Measurements from ENCODE around the gene PDCL2. TPM values are rescaled to one million over a fixed set of nuclear protein-coding genes. Genes with fewer than 3 reads are reported as not detected.
"Not testable (repeated sequence)": the region's sequence is repeated elsewhere in the genome, so short reads cannot be mapped to it uniquely, and the experiment has no call there.

The PDCL2 gene
- total RNA-seq, 1 donor from 2014 or later: not detected

DNA sequence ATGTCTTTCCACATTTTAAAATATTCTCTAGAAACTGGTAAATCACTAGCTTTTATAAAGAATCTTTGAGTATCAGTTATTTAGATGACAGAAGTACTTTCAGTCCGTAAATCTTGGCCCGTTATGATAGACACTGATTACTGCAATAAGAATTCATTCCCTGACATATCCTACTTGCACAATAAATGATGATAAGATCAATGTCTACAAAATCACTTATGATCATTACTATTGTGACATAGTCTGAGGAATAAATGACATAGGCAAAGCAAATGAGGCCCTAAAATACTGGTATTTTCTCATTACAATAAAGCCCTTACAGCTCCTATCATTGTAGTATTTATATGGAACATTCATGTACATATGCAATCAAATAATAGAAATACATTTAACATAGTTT lies 6.6 kb upstream of the PDCL2 start:
- Mint-ChIP-seq H3K27me3 (no peaks in the 10 kb centered on the region), H3K27ac (no peak overlapping the region), H3K36me3 (ENCODE audit: insufficient read depth) (no peaks in the 10 kb centered on the region), H3K4me1 (ENCODE audit: low read depth) (no peaks in the 10 kb centered on the region), H3K9me3 (ENCODE audit: low read depth) (no peaks in the 10 kb centered on the region), H3K4me3 (ENCODE audit: low read depth) (no peak overlapping the region)
- TF ChIP-seq, protein P1, sequence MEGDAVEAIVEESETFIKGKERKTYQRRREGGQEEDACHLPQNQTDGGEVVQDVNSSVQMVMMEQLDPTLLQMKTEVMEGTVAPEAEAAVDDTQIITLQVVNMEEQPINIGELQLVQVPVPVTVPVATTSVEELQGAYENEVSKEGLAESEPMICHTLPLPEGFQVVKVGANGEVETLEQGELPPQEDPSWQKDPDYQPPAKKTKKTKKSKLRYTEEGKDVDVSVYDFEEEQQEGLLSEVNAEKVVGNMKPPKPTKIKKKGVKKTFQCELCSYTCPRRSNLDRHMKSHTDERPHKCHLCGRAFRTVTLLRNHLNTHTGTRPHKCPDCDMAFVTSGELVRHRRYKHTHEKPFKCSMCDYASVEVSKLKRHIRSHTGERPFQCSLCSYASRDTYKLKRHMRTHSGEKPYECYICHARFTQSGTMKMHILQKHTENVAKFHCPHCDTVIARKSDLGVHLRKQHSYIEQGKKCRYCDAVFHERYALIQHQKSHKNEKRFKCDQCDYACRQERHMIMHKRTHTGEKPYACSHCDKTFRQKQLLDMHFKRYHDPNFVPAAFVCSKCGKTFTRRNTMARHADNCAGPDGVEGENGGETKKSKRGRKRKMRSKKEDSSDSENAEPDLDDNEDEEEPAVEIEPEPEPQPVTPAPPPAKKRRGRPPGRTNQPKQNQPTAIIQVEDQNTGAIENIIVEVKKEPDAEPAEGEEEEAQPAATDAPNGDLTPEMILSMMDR (IDR thresholded peaks at IDR 0.05; ENCODE audit: unreplicated experiment): no peak
- no peak for DNase-seq (ENCODE audit: low spot score, unreplicated experiment)

DNA sequence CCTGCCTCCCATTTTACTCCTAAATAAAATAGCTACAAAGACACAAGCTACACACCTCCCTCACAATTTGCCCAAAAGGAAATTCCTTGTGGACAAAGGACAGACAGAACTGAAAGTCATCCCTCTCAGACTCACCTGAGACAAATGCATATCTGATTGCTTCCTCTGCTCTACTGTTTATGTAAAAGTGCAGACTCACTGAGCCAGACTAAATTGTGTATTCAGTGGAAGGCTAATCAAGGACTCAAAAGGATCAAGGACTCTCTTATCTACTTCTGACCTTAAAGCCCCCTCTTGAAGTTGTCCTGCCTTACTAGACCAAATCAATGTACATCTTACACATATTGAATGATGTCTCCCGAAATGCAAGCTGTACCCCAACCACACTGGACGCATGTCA lies 3.9 kb downstream of the PDCL2 start:
- no peak for DNase-seq (ENCODE audit: low spot score, unreplicated experiment)
- Mint-ChIP-seq H3K4me3 (ENCODE audit: low read depth) (no peak overlapping the region), H3K36me3 (ENCODE audit: insufficient read depth) (no peaks in the 10 kb centered on the region), H3K4me1 (ENCODE audit: low read depth) (peaks cover 3% of the 10 kb centered on the region), H3K9me3 (ENCODE audit: low read depth) (peaks cover 12% of the 10 kb centered on the region), H3K27me3 (peaks cover 6% of the 10 kb centered on the region), H3K27ac (no peak overlapping the region)
- TF ChIP-seq, protein P1 (IDR thresholded peaks at IDR 0.05; ENCODE audit: unreplicated experiment): no peak

DNA sequence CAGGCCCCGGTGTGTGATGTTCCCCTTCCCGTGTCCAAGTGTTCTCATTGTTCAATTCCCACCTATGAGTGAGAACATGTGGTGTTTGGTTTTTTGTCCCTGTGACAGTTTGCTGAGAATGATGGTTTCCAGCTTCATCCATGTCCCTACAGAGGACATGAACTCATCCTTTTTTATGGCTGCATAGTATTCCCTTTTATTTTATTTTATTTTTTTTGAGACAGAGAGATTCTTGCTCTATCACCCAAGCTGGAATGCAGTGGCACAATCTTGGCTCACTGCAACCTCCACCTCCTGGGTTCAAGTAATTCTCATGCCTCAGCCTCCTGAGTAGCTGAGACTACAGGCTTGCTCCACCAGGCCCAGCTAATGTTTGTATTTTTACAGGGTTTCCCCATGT lies 9.3 kb downstream of the PDCL2 start:
- H3K27ac Mint-ChIP-seq; H3K4me3 Mint-ChIP-seq (ENCODE audit: low read depth); H3K36me3 Mint-ChIP-seq (ENCODE audit: insufficient read depth); DNase-seq (ENCODE audit: low spot score, unreplicated experiment); H3K4me1 Mint-ChIP-seq (ENCODE audit: low read depth): not testable (repeated sequence)
- peaks cover 13% of the 10 kb centered on the region for H3K27me3 Mint-ChIP-seq
- peaks cover 17% of the 10 kb centered on the region for H3K9me3 Mint-ChIP-seq (ENCODE audit: low read depth)

DNA sequence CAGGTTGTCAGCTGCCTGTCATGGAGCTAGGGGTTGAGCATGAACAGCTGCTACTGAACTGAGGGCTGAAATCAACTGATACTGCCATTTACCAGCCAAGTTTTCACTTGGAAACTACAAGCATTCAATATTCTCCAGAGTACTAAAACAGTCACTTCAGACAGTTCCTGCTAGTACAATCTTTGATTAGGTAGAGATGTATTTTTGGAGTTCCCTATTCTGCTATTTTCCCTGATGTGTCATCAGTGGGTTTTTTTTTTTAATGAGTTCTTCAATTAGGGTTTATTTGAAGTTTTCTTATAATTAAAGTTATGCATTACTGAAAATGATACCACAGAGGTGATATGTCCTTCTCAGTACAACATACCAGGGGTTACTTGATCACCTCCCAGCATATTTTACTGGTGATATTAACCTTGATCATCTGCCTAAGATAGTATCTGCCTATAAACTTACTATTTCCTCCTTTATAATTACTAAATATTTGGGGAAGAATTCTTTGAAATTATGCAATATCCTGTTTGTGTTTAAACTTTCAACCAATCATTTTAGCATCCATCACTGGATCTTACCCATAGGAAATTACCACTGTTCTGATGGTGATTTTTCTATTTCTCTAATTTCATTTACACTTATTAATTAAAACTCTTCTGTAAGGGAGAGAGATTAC lies 13.6 kb downstream of the PDCL2 start:
- H3K9me3 Mint-ChIP-seq (ENCODE audit: low read depth): peaks cover 35% of the 10 kb centered on the region
- no peaks in the 10 kb centered on the region for H3K4me1 Mint-ChIP-seq (ENCODE audit: low read depth)
- H3K27ac Mint-ChIP-seq: no peak overlapping the region
- H3K27me3 Mint-ChIP-seq: peaks cover 13% of the 10 kb centered on the region
- no peak overlapping the region for H3K4me3 Mint-ChIP-seq (ENCODE audit: low read depth)
- TF ChIP-seq, protein P1 (IDR thresholded peaks at IDR 0.05; ENCODE audit: unreplicated experiment): no peak
- no peak for DNase-seq (ENCODE audit: low spot score, unreplicated experiment)
- peaks cover 5% of the 10 kb centered on the region for H3K36me3 Mint-ChIP-seq (ENCODE audit: insufficient read depth)

DNA sequence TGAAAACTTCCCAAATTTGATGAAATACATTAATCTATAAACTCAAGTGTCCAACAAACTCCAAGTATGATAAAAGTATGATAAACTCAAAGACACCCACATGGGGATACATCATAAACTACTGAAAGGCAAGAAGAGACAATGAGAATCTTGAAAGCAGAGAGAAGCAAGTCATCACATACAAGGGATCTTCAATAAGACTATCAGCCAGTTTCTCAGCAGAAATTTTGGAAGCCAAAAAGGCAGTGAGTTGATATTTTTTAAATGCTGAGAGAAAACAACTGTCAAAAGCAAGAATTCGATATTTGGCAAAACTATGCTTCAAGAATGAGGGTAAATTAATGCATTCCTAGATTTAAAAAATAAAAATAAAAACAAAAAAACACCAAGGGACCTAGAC lies 16.5 kb downstream of the PDCL2 start:
- DNase-seq (ENCODE audit: low spot score, unreplicated experiment): no peak
- Mint-ChIP-seq H3K36me3 (ENCODE audit: insufficient read depth) (peaks cover 5% of the 10 kb centered on the region), H3K9me3 (ENCODE audit: low read depth) (peaks cover 27% of the 10 kb centered on the region), H3K4me3 (ENCODE audit: low read depth) (no peak overlapping the region), H3K4me1 (ENCODE audit: low read depth) (peaks cover 5% of the 10 kb centered on the region), H3K27me3 (peaks cover 35% of the 10 kb centered on the region), H3K27ac (no peak overlapping the region)
- TF ChIP-seq, protein P1 (IDR thresholded peaks at IDR 0.05; ENCODE audit: unreplicated experiment): no peak

DNA sequence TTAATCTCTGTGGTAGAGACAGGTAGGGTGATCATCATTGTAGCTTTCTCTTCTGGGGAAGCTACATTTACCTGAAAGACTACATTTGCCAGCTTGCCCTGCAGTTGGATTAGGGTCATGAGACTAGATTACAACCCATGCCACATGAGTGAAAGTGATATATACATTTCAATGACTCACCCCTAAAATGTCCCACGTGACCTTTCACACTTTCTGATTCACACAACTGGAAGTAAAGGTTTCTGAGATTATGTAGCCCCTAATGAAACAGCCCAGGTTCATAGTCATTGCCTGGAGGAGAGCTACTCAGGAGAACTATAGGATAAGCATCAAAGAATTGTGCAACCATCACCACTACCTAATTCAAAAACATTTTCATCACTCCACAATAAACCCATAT lies 17.8 kb downstream of the PDCL2 start:
- peaks cover 5% of the 10 kb centered on the region for H3K36me3 Mint-ChIP-seq (ENCODE audit: insufficient read depth)
- no peak overlapping the region for H3K4me3 Mint-ChIP-seq (ENCODE audit: low read depth)
- TF ChIP-seq, protein P1 (IDR thresholded peaks at IDR 0.05; ENCODE audit: unreplicated experiment): no peak
- peaks cover 40% of the 10 kb centered on the region for H3K27me3 Mint-ChIP-seq
- peaks cover 6% of the 10 kb centered on the region for H3K4me1 Mint-ChIP-seq (ENCODE audit: low read depth)
- peaks cover 27% of the 10 kb centered on the region for H3K9me3 Mint-ChIP-seq (ENCODE audit: low read depth)
- DNase-seq (ENCODE audit: low spot score, unreplicated experiment): no peak
- H3K27ac Mint-ChIP-seq: no peak overlapping the region
